Hematopoietic multipotent progenitor cell (in vitro differentiated cells): ENCODE measurements around the gene SYNE4. TPM values are rescaled to one million over a fixed set of nuclear protein-coding genes. Genes with fewer than 3 reads are reported as not detected.
A peak's percentile ranks its signal among the peaks of the same experiment; 100 is the strongest.
"Not testable (repeated sequence)": the region's sequence is repeated elsewhere in the genome, so short reads cannot be mapped to it uniquely, and the experiment has no call there.

Experiments
- DNase-seq, 3 donors: peaks; one replicate each; pipeline ENCODE4 v3.0.0-alpha.2; 2011 to 2015; ENCODE audit warnings: low read depth in 2 of 3, low spot score in 2 of 3
- small RNA-seq: library from RNA; depleted of rRNA; stranded (forward); fragments of <200 nt; gene quantifications from one replicate; pipeline ENCODE3, GENCODE V24; 2012
- total RNA-seq: library from RNA; depleted of rRNA; stranded (reverse); fragments of >200 nt; gene quantifications from one replicate; pipeline ENCODE4 v1.2.3, GENCODE V29; 2012

SYNE4 gene
- total RNA-seq, 1 donor: under 0.01 TPM

GRCh38 chr19:35959040-35959967, 49.3 kb downstream of the SYNE4 start:
- DNase-seq: peak; percentile 33 to 77 (median 68)

DNA sequence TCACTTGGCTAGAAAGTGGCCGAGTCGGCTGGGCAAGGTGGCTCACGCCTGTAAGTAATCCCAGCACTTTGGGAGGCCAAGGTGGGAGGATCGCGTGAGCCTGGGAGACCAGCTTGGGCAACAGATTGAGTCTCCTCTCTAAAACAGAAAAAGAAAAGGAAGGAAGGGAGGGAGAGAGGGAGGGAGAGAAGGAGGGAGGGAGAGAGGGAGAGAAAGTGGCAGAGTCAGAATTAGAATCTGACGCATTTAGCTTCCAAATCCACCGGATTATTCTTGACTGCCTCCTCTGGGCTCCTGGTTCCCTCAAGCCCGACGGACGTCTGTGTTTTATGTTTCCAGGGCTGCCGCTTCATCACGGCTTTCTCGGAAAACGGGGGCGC, 50.0 kb downstream of the SYNE4 start:
- no peak for DNase-seq

DNA sequence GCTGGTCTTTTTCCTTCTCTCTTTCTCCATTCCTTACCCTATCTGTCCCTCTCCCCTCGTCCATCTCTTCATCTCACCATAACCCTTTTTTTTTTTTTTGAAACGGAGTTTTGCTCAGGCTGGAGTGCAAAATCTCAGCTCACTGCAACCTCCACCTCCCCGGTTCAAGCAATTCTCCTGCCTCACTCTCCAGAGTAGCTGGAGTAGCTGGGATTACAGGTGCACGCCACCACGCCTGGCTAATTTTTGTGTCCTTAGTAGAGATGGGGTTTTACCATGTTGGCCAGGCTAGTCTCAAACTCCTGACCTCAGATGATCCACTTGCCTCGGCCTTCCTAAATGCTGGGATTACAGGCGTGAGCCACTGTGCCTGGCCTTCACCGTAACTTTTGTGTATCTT, 51.2 kb downstream of the SYNE4 start:
- DNase-seq: not testable (repeated sequence)

DNA sequence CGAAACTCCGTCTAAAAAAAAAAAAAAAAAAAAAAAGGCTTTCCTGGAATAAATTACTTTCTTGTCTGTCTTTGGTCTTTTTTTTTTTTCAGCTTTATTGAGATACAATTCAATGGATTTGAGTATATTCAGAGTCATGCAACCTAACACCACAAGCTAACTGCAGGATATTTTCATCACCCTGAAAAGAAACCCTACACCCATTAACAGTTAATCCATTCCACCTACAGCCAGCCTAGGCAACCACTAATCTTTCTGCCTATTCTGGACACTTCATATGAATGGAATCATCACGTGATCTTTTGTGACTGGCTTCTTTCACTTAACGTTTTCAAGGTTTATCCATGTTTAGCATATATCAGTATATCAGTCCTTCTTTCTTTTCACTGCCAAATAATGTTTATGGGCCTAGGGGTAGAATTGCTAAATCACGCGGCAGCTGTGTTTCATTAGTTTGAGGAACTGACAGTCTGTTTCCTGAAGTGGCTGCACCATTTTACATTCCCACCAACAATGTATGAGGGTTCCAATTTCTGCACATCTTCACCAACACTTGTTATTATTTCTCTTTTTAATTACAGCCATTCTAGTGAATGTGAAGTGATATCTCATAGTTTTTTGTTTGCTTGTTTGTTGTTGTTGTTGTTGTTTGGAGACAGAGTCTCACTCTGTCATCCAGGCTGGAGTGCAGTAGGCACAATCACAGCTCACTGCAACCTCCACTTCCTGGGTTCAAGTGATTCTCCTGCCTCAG, 52.6 kb downstream of the SYNE4 start:
- DNase-seq: no peak

Small RNA genes within 50 kb of the gene (small RNA-seq; reads per million reads assigned to genes)
- gene AF038458.1: not detected

Other genes with a start within 250 kb of the SYNE4 start
- gene ARHGAP33, start 233.2 kb downstream of the SYNE4 start, total RNA-seq: 37.2 TPM
- gene PRODH2, start 196.0 kb downstream of the SYNE4 start, total RNA-seq: not detected
- not detected for gene NPHS1, start 156.3 kb downstream of the SYNE4 start, total RNA-seq
- not detected for gene KIRREL2, start 151.9 kb downstream of the SYNE4 start, total RNA-seq
- gene APLP1, start 140.2 kb downstream of the SYNE4 start, total RNA-seq: not detected
- 50.1 TPM for gene NFKBID, start 108.3 kb downstream of the SYNE4 start, total RNA-seq
- 63.3 TPM for gene HCST, start 106.3 kb downstream of the SYNE4 start, total RNA-seq
- gene TYROBP, start 100.5 kb downstream of the SYNE4 start, total RNA-seq: 25.0 TPM
- gene LRFN3, start 72.4 kb downstream of the SYNE4 start, total RNA-seq: 2.4 TPM
- 34.7 TPM for gene SDHAF1, start 13.6 kb downstream of the SYNE4 start, total RNA-seq
- 13.7 TPM for gene ALKBH6, start 5.4 kb upstream of the SYNE4 start, total RNA-seq
- 13.7 TPM for gene CLIP3, start 24.1 kb upstream of the SYNE4 start, total RNA-seq
- gene THAP8, start 45.5 kb upstream of the SYNE4 start, total RNA-seq: 8.3 TPM
- gene WDR62, start 46.1 kb upstream of the SYNE4 start, total RNA-seq: 5.9 TPM
- not detected for gene OVOL3, start 102.3 kb upstream of the SYNE4 start, total RNA-seq
- gene POLR2I, start 106.1 kb upstream of the SYNE4 start, total RNA-seq: 47.4 TPM
- gene TBCB, start 106.7 kb upstream of the SYNE4 start, total RNA-seq: 198 TPM
- 573 TPM for gene CAPNS1, start 131.3 kb upstream of the SYNE4 start, total RNA-seq
- gene COX7A1, start 143.6 kb upstream of the SYNE4 start, total RNA-seq: not detected
- gene ZNF565, start 205.9 kb upstream of the SYNE4 start, total RNA-seq: 3.2 TPM
- 24.0 TPM for gene ZNF146, start 206.3 kb upstream of the SYNE4 start, total RNA-seq